Measurements from ENCODE around the gene ATP8B4.
"Not testable (repeated sequence)": the region's sequence is repeated elsewhere in the genome, so short reads cannot be mapped to it uniquely, and the experiment has no call there.

ATP8B4 gene

GRCh38 chr15:50003786-50004334, 115.2 kb downstream of the ATP8B4 start:
- DNase-seq = peak; percentile 70

GRCh38 chr15:49991587-49991986, 127.4 kb downstream of the ATP8B4 start:
- DNase-seq = no peak

GRCh38 chr15:49990835-49991545, 128.0 kb downstream of the ATP8B4 start:
- DNase-seq = no peak

GRCh38 chr15:49989498-49989897, 129.5 kb downstream of the ATP8B4 start:
- no peak for DNase-seq

- DNase-seq = no peak
Observed at GRCh38 chr15:49988766-49989165, 130.3 kb downstream of the ATP8B4 start.

- no peak for DNase-seq
Observed at GRCh38 chr15:49987896-49988295, 131.1 kb downstream of the ATP8B4 start.

- DNase-seq = no peak
Observed at GRCh38 chr15:49987198-49987785, 131.7 kb downstream of the ATP8B4 start.

GRCh38 chr15:49986326-49986725, 132.7 kb downstream of the ATP8B4 start:
- no peak for DNase-seq

GRCh38 chr15:49985463-49985862, 133.6 kb downstream of the ATP8B4 start:
- DNase-seq = no peak

- DNase-seq = no peak
Observed at GRCh38 chr15:49984436-49984835, 134.6 kb downstream of the ATP8B4 start.

GRCh38 chr15:49982584-49982983, 136.4 kb downstream of the ATP8B4 start:
- DNase-seq = no peak

GRCh38 chr15:49979705-49980382, 139.2 kb downstream of the ATP8B4 start:
- DNase-seq = no peak

- DNase-seq = no peak
Observed at GRCh38 chr15:49978121-49978520, 140.9 kb downstream of the ATP8B4 start.

GRCh38 chr15:49977306-49977705, 141.7 kb downstream of the ATP8B4 start:
- DNase-seq = no peak

GRCh38 chr15:49964551-49964950, 154.5 kb downstream of the ATP8B4 start:
- no peak for DNase-seq

GRCh38 chr15:49964061-49964460, 155.0 kb downstream of the ATP8B4 start:
- DNase-seq = no peak

GRCh38 chr15:49963033-49963772, 155.8 kb downstream of the ATP8B4 start:
- DNase-seq = not testable (repeated sequence)

GRCh38 chr15:49962044-49962602, 156.9 kb downstream of the ATP8B4 start:
- DNase-seq = no peak

- no peak for DNase-seq
Observed at GRCh38 chr15:49953421-49953820, 165.6 kb downstream of the ATP8B4 start.

- DNase-seq = no peak
Observed at GRCh38 chr15:49946681-49947080, 172.4 kb downstream of the ATP8B4 start.

GRCh38 chr15:49934487-49934886, 184.5 kb downstream of the ATP8B4 start:
- DNase-seq = no peak

GRCh38 chr15:49927189-49927861, 191.7 kb downstream of the ATP8B4 start:
- DNase-seq = no peak
